H9 (cell line): ENCODE data around the gene GPATCH2. TPM values are rescaled to one million over a fixed set of nuclear protein-coding genes. Genes with fewer than 3 reads are reported as not detected.

ENCODE experiments used
- DNase-seq: peaks from one replicate; pipeline ENCODE4 v3.0.0-alpha.2; 2017
- H2AFZ ChIP-seq: one replicate; pipeline ENCODE4 v1.6.1; 2013; ENCODE audit warnings: mild to moderate bottlenecking, low read length, control low read depth, moderate library complexity
- H2AK5ac ChIP-seq: 2 replicates; pipeline ENCODE4 v1.6.1; 2013; ENCODE audit warnings: low read length, control low read depth, mixed read lengths; ENCODE audit not compliant: insufficient read length
- H2BK120ac ChIP-seq: one replicate; pipeline ENCODE4 v1.6.1; 2013; ENCODE audit warnings: low read depth, mild to moderate bottlenecking, low read length, control low read depth, inconsistent platforms; ENCODE audit not compliant: poor library complexity, severe bottlenecking
- H2BK12ac ChIP-seq: 2 replicates; pipeline ENCODE4 v1.6.1; 2013; ENCODE audit warnings: low read length, control low read depth, mixed read lengths, low read depth; ENCODE audit not compliant: insufficient read length
- H2BK15ac ChIP-seq: 2 replicates; pipeline ENCODE4 v1.6.1; 2013; ENCODE audit warnings: low read depth, low read length, control low read depth
- H2BK20ac ChIP-seq: one replicate; pipeline ENCODE4 v1.6.1; 2013; ENCODE audit warnings: low read depth, mild to moderate bottlenecking, low read length, control low read depth, inconsistent platforms; ENCODE audit not compliant: poor library complexity, severe bottlenecking
- H2BK5ac ChIP-seq: 2 replicates; pipeline ENCODE4 v1.6.1; 2013; ENCODE audit warnings: low read length, control low read depth, mixed read lengths; ENCODE audit not compliant: insufficient read length
- H3K14ac ChIP-seq: 2 replicates; pipeline ENCODE4 v1.6.1; 2013; ENCODE audit warnings: low read length, control low read depth; ENCODE audit not compliant: insufficient read depth
- H3K18ac ChIP-seq: 2 replicates; pipeline ENCODE4 v1.6.1; 2013; ENCODE audit warnings: low read depth, mild to moderate bottlenecking, mixed read lengths, low read length, control low read depth; ENCODE audit not compliant: insufficient read length
- H3K23ac ChIP-seq: 2 replicates; pipeline ENCODE4 v1.6.1; 2013; ENCODE audit warnings: low read length, control low read depth, mixed read lengths, low read depth; ENCODE audit not compliant: insufficient read length
- H3K23me2 ChIP-seq: 2 replicates; pipeline ENCODE4 v1.6.1; 2013; ENCODE audit warnings: low read depth, mild to moderate bottlenecking, mixed read lengths, low read length, control low read depth; ENCODE audit not compliant: insufficient read length, poor library complexity, severe bottlenecking
- H3K27ac ChIP-seq: 2 replicates; pipeline ENCODE4 v1.5.1; 2013; ENCODE audit warnings: low read length, control low read depth, mixed read lengths, low read depth; ENCODE audit not compliant: insufficient read length
- H3K27me3 ChIP-seq: 2 replicates; pipeline ENCODE4 v1.6.1; 2013; ENCODE audit warnings: low read length, control low read depth, inconsistent platforms; ENCODE audit not compliant: insufficient read depth
- H3K4ac ChIP-seq: 2 replicates; pipeline ENCODE4 v1.6.1; 2013; ENCODE audit warnings: low read depth, mild to moderate bottlenecking, control low read depth, inconsistent platforms, low read length, moderate library complexity
- H3K4me1 ChIP-seq: 2 replicates; pipeline ENCODE4 v1.6.1; 2013; ENCODE audit warnings: low read length, control low read depth, inconsistent platforms; ENCODE audit not compliant: insufficient read depth
- H3K4me2 ChIP-seq: 2 replicates; pipeline ENCODE4 v1.6.1; 2013; ENCODE audit warnings: low read length, control low read depth, mixed read lengths; ENCODE audit not compliant: insufficient read length, insufficient read depth
- H3K56ac ChIP-seq: 2 replicates; pipeline ENCODE4 v1.6.1; 2013; ENCODE audit warnings: low read depth, mild to moderate bottlenecking, mixed read lengths, low read length, control low read depth; ENCODE audit not compliant: insufficient read length
- H3K79me1 ChIP-seq: 2 replicates; pipeline ENCODE4 v1.6.1; 2013; ENCODE audit warnings: low read depth, mild to moderate bottlenecking, moderate library complexity, low read length, control low read depth, inconsistent platforms; ENCODE audit not compliant: insufficient read depth, poor library complexity, severe bottlenecking
- H3K79me2 ChIP-seq: 2 replicates; pipeline ENCODE4 v1.6.1; 2013; ENCODE audit warnings: low read length, control low read depth, inconsistent platforms; ENCODE audit not compliant: insufficient read depth
- H3K9ac ChIP-seq: 2 replicates; pipeline ENCODE4 v1.6.1; 2013; ENCODE audit warnings: low read length, control low read depth, mixed read lengths; ENCODE audit not compliant: insufficient read length; ENCODE audit errors: extremely low read depth
- H3K9me3 ChIP-seq: one replicate; pipeline ENCODE4 v1.6.1; 2013; ENCODE audit warnings: low read depth, low read length, inconsistent platforms; ENCODE audit not compliant: control insufficient read depth
- H3T11ph ChIP-seq: one replicate; pipeline ENCODE4 v1.6.1; 2013; ENCODE audit warnings: mild to moderate bottlenecking, low read length, control low read depth, inconsistent platforms
- H4K20me1 ChIP-seq: one replicate; pipeline ENCODE4 v1.6.1; 2013; ENCODE audit not compliant: control insufficient read depth, insufficient read length, insufficient read depth
- H4K5ac ChIP-seq: 2 replicates; pipeline ENCODE4 v1.6.1; 2013; ENCODE audit warnings: low read depth, mild to moderate bottlenecking, mixed read lengths, low read length, control low read depth; ENCODE audit not compliant: insufficient read length
- H4K8ac ChIP-seq: replicated peaks from 2 replicates; pipeline ENCODE4 v1.6.1; 2013; ENCODE audit warnings: low read length, control low read depth, mixed read lengths, low read depth; ENCODE audit not compliant: insufficient read length
- H4K91ac ChIP-seq: 2 replicates; pipeline ENCODE4 v1.6.1; 2013; ENCODE audit warnings: low read depth, mild to moderate bottlenecking, moderate library complexity, mixed read lengths, low read length, control low read depth; ENCODE audit not compliant: insufficient read length
- H3K27ac Mint-ChIP-seq, 3 experiments: 2 replicates in 2 of 3; 3 replicates in 1 of 3; pipeline ENCODE4 v1.8.0; 2020 to 2021; ENCODE audit warnings: mixed read lengths in 3 of 3, mild to moderate bottlenecking in 1 of 3, moderate library complexity in 1 of 3
- H3K27me3 Mint-ChIP-seq: 2 replicates; pipeline ENCODE4 v1.8.0; 2021; ENCODE audit warnings: low read depth, mild to moderate bottlenecking, moderate library complexity, mixed read lengths
- H3K36me3 Mint-ChIP-seq, 3 experiments: 2 replicates in 2 of 3; 3 replicates in 1 of 3; pipeline ENCODE4 v1.8.0; 2020 to 2021; ENCODE audit warnings: low read depth in 3 of 3, mixed read lengths in 3 of 3; ENCODE audit not compliant: insufficient read depth in 1 of 3
- H3K4me1 Mint-ChIP-seq, 2 experiments: 2 replicates each; pipeline ENCODE4 v1.8.0; 2020; ENCODE audit warnings: mixed read lengths in 2 of 2
- H3K4me3 Mint-ChIP-seq, 2 experiments: 2 replicates in 1 of 2; 3 replicates in 1 of 2; pipeline ENCODE4 v1.8.0; 2020 to 2021; ENCODE audit warnings: mild to moderate bottlenecking in 2 of 2, mixed read lengths in 2 of 2, moderate library complexity in 1 of 2
- H3K9me3 Mint-ChIP-seq, 2 experiments: 2 replicates in 1 of 2; 3 replicates in 1 of 2; pipeline ENCODE4 v1.8.0; 2020; ENCODE audit warnings: mild to moderate bottlenecking in 2 of 2, mixed read lengths in 2 of 2, moderate library complexity in 1 of 2
- whole genome bisulfite sequencing: extraction: QIAGEN DNeasy Blood & Tissue Kit; methylation state at CpG from one replicate; pipeline ENCODE4 v1.1.7; 2013; ENCODE audit warnings: missing lambda C conversion rate, low lambda C conversion rate, mixed read lengths; ENCODE audit not compliant: insufficient read length; ENCODE audit errors: extremely low coverage; 5-methylcytosine and 5-hydroxymethylcytosine counted together
- total RNA-seq: library from RNA; stranded (reverse); gene quantifications from 2 replicates; pipeline ENCODE4 v1.2.1, GENCODE V29; 2021
- TF ChIP-seq, protein P1 (sequence below): fragments of 200-600 bp; sonication (generic); conservative IDR thresholded peaks from 3 replicates; pipeline ENCODE4 v1.8.0; 2021; ENCODE audit warnings: antibody characterized with exemption, mild to moderate bottlenecking

The GPATCH2 gene
- total RNA-seq, 1 experiment from 2014 or later, result 14.3 TPM

DNA sequence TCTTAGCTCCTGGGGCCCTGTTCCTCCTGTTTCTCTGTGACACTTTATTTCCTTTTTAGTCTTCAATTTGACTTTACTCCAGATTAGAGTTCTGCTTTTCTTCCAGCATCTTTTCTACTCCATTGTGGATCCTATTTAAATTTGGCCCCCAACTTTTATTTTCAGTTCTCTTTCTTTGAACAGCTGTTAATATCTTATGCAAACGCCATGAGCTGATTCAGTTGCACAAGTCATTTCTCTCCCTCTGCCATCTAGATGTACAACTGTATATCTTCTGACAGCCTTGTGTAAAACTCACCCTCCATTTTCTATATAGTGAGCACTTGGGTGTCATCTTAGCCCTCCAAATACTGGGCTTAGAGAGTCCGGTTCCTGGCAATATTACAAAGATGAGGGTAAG lies 42.5 kb upstream of the GPATCH2 start:
- Histone ChIP-seq H3K4ac (no peak overlapping the region), H2BK15ac (no peak overlapping the region), H4K91ac (no peak overlapping the region), H3K4me1 (no peaks in the 10 kb centered on the region), H2BK5ac (no peak overlapping the region), H3K79me1 (no peaks in the 10 kb centered on the region), H2BK20ac (no peak overlapping the region), H3K23ac (no peak overlapping the region), H3K79me2 (no peaks in the 10 kb centered on the region), H3K27me3 (no peaks in the 10 kb centered on the region), H2AFZ (no peak overlapping the region), H2BK12ac (no peak overlapping the region), H3T11ph (no peak overlapping the region), H3K27ac (no peak overlapping the region), H4K5ac (no peak overlapping the region), H4K20me1 (no peaks in the 10 kb centered on the region), H3K4me2 (no peak overlapping the region), H3K14ac (no peak overlapping the region), H3K56ac (no peak overlapping the region), H2BK120ac (no peak overlapping the region), H3K9me3 (no peaks in the 10 kb centered on the region), H2AK5ac (no peak overlapping the region), H3K23me2 (no peaks in the 10 kb centered on the region), H4K8ac (no peak overlapping the region), H3K9ac (no peak overlapping the region), H3K18ac (no peak overlapping the region)
- no peaks in the 10 kb centered on the region for H3K27me3 Mint-ChIP-seq
- H3K27ac Mint-ChIP-seq, result no peak overlapping the region
- WGBS, result no CpG with 5 or more reads among the region's 2 CpGs
- H3K36me3 Mint-ChIP-seq, result no peaks in the 10 kb centered on the region
- DNase-seq, result no peak
- H3K9me3 Mint-ChIP-seq, result no peaks in the 10 kb centered on the region
- H3K4me3 Mint-ChIP-seq, result no peak overlapping the region
- TF ChIP-seq, protein P1, sequence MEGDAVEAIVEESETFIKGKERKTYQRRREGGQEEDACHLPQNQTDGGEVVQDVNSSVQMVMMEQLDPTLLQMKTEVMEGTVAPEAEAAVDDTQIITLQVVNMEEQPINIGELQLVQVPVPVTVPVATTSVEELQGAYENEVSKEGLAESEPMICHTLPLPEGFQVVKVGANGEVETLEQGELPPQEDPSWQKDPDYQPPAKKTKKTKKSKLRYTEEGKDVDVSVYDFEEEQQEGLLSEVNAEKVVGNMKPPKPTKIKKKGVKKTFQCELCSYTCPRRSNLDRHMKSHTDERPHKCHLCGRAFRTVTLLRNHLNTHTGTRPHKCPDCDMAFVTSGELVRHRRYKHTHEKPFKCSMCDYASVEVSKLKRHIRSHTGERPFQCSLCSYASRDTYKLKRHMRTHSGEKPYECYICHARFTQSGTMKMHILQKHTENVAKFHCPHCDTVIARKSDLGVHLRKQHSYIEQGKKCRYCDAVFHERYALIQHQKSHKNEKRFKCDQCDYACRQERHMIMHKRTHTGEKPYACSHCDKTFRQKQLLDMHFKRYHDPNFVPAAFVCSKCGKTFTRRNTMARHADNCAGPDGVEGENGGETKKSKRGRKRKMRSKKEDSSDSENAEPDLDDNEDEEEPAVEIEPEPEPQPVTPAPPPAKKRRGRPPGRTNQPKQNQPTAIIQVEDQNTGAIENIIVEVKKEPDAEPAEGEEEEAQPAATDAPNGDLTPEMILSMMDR, result no peak
- peaks cover 0 to 13% of the 10 kb centered on the region in 2 experiments; a peak in 3 of 4 replicates for H3K4me1 Mint-ChIP-seq
